A549 (cell line): Measurements from ENCODE around the gene IFNL3. TPM values are rescaled to one million over a fixed set of nuclear protein-coding genes. Genes with fewer than 3 reads are reported as not detected.

Source experiments
- ATAC-seq, 2 experiments: fragments of 200-7000 bp in 1 of 2; fragments of >200 bp in 1 of 2; cut with Nextera tagmentation in 1 of 2; cut with Tn5 transposase in 1 of 2; 3 replicates each; pipeline versions ENCODE4 v1.8.0 to v1.9.1; 2018 to 2020; ENCODE audit warnings: mild to moderate bottlenecking in 1 of 2, moderate library complexity in 1 of 2
- CTCF ChIA-PET: fragments of 300-600 bp; sonication (Branson Sonifier 250); formaldehyde crosslinking; extraction: SDS; loops from one replicate; lab custom pipeline; 2021; ENCODE audit warnings: antibody characterized with exemption, inconsistent platforms; lab: Yijun Ruan, JAX
- POLR2A ChIA-PET: fragments of 350-600 bp; formaldehyde crosslinking; extraction: SDS; loops from one replicate; lab custom pipeline; 2021; ENCODE audit warnings: antibody characterized with exemption, inconsistent platforms; lab: Yijun Ruan, JAX
- DNase-seq, 2 experiments: peaks; one replicate each; pipeline versions ENCODE4 v3.0.0 to v3.0.0-alpha.2; 2011 to 2016; ENCODE audit warnings: low read depth in 1 of 2, low spot score in 1 of 2
- FAIRE-seq: peaks from 2 replicates; lab custom pipeline; 2011; peaks lifted over from hg19 to GRCh38; lab: Jason Lieb, UNC
- H3K27ac ChIP-seq, 2 experiments: fragments of >200 bp; sonication (Bioruptor Twin); formaldehyde crosslinking; 3 replicates each; pipeline ENCODE4 v1.5.1; 2016 to 2017
- H3K4me1 ChIP-seq: fragments of >200 bp; sonication (Bioruptor Twin); formaldehyde crosslinking; 3 replicates; pipeline ENCODE4 v1.6.1; 2016
- H3K4me2 ChIP-seq: fragments of >200 bp; sonication (Bioruptor Twin); formaldehyde crosslinking; 3 replicates; pipeline ENCODE4 v1.6.1; 2016
- H3K4me3 ChIP-seq: fragments of >200 bp; sonication (Bioruptor Twin); formaldehyde crosslinking; 3 replicates; pipeline ENCODE4 v1.5.1; 2016
- H3K9me3 ChIP-seq: fragments of >200 bp; sonication (Bioruptor Twin); formaldehyde crosslinking; 3 replicates; pipeline ENCODE4 v1.6.1; 2016
- BCL3 ChIP-seq: fragments of >200 bp; sonication (Bioruptor Twin); formaldehyde crosslinking; IDR thresholded peaks from 3 replicates; pipeline ENCODE4 v1.6.1; 2016
- CBX8 ChIP-seq: fragments of 200-600 bp; sonication (generic); IDR thresholded peaks from 2 replicates; pipeline ENCODE4 v1.6.1; 2016
- CEBPB ChIP-seq, 2 experiments: fragments of >200 bp in 1 of 2; sonication (Bioruptor Twin) in 1 of 2; formaldehyde crosslinking in 1 of 2; IDR thresholded peaks; 2 replicates each; pipeline ENCODE4 v1.6.1; 2012 to 2016
- CHD4 ChIP-seq: fragments of 200-600 bp; sonication (generic); IDR thresholded peaks from 2 replicates; pipeline ENCODE4 v1.6.1; 2016; ENCODE audit warnings: antibody characterized with exemption, mild to moderate bottlenecking, borderline replicate concordance
- CTCF ChIP-seq: fragments of >200 bp; sonication (Bioruptor Twin); formaldehyde crosslinking; IDR thresholded peaks from 3 replicates; pipeline ENCODE4 v1.5.1; 2016
- ESRRA ChIP-seq: fragments of 150-350 bp; IDR thresholded peaks from 2 replicates; pipeline ENCODE4 v1.6.1; 2014; ENCODE audit warnings: mild to moderate bottlenecking, low read length, borderline replicate concordance
- FOSB ChIP-seq: fragments of 250-450 bp; sonication (Bioruptor Pico); IDR thresholded peaks from 2 replicates; pipeline ENCODE4 v1.5.0; 2020; ENCODE audit warnings: mild to moderate bottlenecking, moderate library complexity
- FOXS1 ChIP-seq: fragments of 250-450 bp; sonication (Bioruptor Pico); IDR thresholded peaks from 2 replicates; pipeline ENCODE4 v1.5.0; 2020; ENCODE audit warnings: mild to moderate bottlenecking, moderate library complexity
- HEYL ChIP-seq: fragments of 250-450 bp; sonication (Bioruptor Pico); IDR thresholded peaks from 2 replicates; pipeline ENCODE4 v1.8.0; 2021; ENCODE audit warnings: mild to moderate bottlenecking, moderate library complexity
- HOXB13 ChIP-seq: fragments of 250-450 bp; sonication (Bioruptor Pico); IDR thresholded peaks from 2 replicates; pipeline ENCODE4 v1.5.0; 2020; ENCODE audit warnings: low read depth, mild to moderate bottlenecking, moderate library complexity
- HOXB5 ChIP-seq: fragments of 250-450 bp; sonication (Bioruptor Pico); IDR thresholded peaks from 2 replicates; pipeline ENCODE4 v1.5.0; 2020; ENCODE audit warnings: mild to moderate bottlenecking, moderate library complexity
- JUN ChIP-seq, 2 experiments: fragments of >200 bp; sonication (Bioruptor Twin); formaldehyde crosslinking; IDR thresholded peaks; 2 replicates in 1 of 2; 3 replicates in 1 of 2; pipeline ENCODE4 v1.6.1; 2016 to 2017
- KDM1A ChIP-seq: fragments of 200-600 bp; sonication (generic); IDR thresholded peaks from 2 replicates; pipeline ENCODE4 v1.6.1; 2016; ENCODE audit warnings: low read depth, mild to moderate bottlenecking
- MAFK ChIP-seq: fragments of 450-650 bp; IDR thresholded peaks from 2 replicates; pipeline ENCODE4 v1.6.1; 2014; ENCODE audit not compliant: partially characterized antibody
- NFE2L2 ChIP-seq: fragments of 150-350 bp; conservative IDR thresholded peaks from 2 replicates; pipeline ENCODE4 v1.6.1; 2014; ENCODE audit warnings: low read length
- NR3C1 ChIP-seq: fragments of >200 bp; sonication (Bioruptor Twin); formaldehyde crosslinking; IDR thresholded peaks from 3 replicates; pipeline ENCODE4 v1.6.1; 2017
- POLR2A ChIP-seq: IDR thresholded peaks from 2 replicates; pipeline ENCODE4 v1.6.1; 2012; ENCODE audit warnings: mild to moderate bottlenecking, low read length
- RARB ChIP-seq: fragments of 250-450 bp; sonication (Bioruptor Pico); IDR thresholded peaks from 2 replicates; pipeline ENCODE4 v1.8.0; 2021; ENCODE audit warnings: mild to moderate bottlenecking, moderate library complexity
- RNF2 ChIP-seq: fragments of 200-600 bp; sonication (generic); IDR thresholded peaks from 2 replicates; pipeline ENCODE4 v1.6.1; 2016; ENCODE audit warnings: low read depth, mild to moderate bottlenecking, antibody characterized with exemption, moderate library complexity, borderline replicate concordance
- ZC3H11A ChIP-seq: fragments of 450-650 bp; IDR thresholded peaks from 2 replicates; pipeline ENCODE4 v1.6.1; 2014; ENCODE audit warnings: antibody characterized with exemption, mild to moderate bottlenecking
- ZSCAN20 ChIP-seq: fragments of 250-450 bp; sonication (Bioruptor Pico); IDR thresholded peaks from 2 replicates; pipeline ENCODE4 v1.8.0; 2022; ENCODE audit warnings: mild to moderate bottlenecking, moderate library complexity
- WGBS: methylation state at CpG from one replicate; pipeline ENCODE4 v1.1.6; 2017; ENCODE audit errors: missing lambda C conversion rate; 5-methylcytosine and 5-hydroxymethylcytosine counted together
- polyA plus RNA-seq, 4 experiments: library from polyadenylated mRNA; depleted of rRNA in 3 of 4; stranded (reverse); fragments of >200 nt; fragmentation: RNase III in 1 of 4; extraction: RNeasy Plus Mini Kit Qiagen cat#74134 plus additional on column Dnase treatment in 1 of 4; gene quantifications; 2 replicates in 3 of 4; 3 replicates in 1 of 4; pipeline ENCODE4 v1.2.3, GENCODE V29; 2011 to 2017
- TF ChIP-seq, protein P1 (sequence below): fragments of 250-450 bp; sonication (Bioruptor Pico); IDR thresholded peaks from 2 replicates; pipeline ENCODE4 v1.5.0; 2021; ENCODE audit warnings: mild to moderate bottlenecking, moderate library complexity, borderline replicate concordance
- TF ChIP-seq, protein P2 (sequence below): fragments of 150-350 bp; IDR thresholded peaks from 2 replicates; pipeline ENCODE4 v1.6.1; 2014; ENCODE audit warnings: low read depth, mild to moderate bottlenecking, low read length
- TF ChIP-seq, protein P3 (sequence below): IDR thresholded peaks from 2 replicates; pipeline ENCODE4 v1.6.1; 2012; ENCODE audit warnings: low read depth, borderline replicate concordance
- TF ChIP-seq, protein P4 (sequence below): IDR thresholded peaks from 2 replicates; pipeline ENCODE4 v1.6.1; 2012

Gene IFNL3
- polyA plus RNA-seq, 2 of the 4 experiments (the other 2 are of a cell fraction): not detected

DNA sequence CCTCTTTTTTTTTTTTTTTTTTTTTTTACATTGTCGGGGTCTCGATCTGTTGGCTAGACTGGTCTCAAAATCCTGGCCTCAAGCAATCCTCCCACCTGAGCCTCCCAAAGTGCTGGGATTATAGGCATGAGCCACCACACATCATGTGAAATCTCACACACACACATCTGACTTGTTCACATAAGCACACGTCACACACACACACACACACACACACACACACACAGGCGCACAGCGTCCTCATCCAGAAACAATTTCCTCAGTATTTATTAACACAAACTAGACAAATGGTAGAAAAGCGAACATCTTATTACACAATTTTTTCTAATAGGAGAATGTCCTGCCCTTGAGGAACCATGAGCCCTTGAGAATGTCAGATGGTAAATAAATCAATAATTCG, 35.6 kb downstream of the IFNL3 start:
- DNase-seq: no peak
- H3K4me3 ChIP-seq: no peak overlapping the region
- ATAC-seq: no peak
- 74% methylated on average over 7 of the region's 7 CpGs for WGBS
- TF ChIP-seq, protein P1, sequence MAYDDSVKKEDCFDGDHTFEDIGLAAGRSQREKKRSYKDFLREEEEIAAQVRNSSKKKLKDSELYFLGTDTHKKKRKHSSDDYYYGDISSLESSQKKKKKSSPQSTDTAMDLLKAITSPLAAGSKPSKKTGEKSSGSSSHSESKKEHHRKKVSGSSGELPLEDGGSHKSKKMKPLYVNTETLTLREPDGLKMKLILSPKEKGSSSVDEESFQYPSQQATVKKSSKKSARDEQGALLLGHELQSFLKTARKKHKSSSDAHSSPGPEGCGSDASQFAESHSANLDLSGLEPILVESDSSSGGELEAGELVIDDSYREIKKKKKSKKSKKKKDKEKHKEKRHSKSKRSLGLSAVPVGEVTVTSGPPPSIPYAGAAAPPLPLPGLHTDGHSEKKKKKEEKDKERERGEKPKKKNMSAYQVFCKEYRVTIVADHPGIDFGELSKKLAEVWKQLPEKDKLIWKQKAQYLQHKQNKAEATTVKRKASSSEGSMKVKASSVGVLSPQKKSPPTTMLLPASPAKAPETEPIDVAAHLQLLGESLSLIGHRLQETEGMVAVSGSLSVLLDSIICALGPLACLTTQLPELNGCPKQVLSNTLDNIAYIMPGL: no peak
- no peak for TF ChIP-seq RARB (CRISPR knock-in tag)
- TF ChIP-seq FOXS1 (CRISPR knock-in tag): no peak
- no peak for TF ChIP-seq HEYL (CRISPR knock-in tag)
- no peak for TF ChIP-seq POLR2A
- TF ChIP-seq, protein P2, sequence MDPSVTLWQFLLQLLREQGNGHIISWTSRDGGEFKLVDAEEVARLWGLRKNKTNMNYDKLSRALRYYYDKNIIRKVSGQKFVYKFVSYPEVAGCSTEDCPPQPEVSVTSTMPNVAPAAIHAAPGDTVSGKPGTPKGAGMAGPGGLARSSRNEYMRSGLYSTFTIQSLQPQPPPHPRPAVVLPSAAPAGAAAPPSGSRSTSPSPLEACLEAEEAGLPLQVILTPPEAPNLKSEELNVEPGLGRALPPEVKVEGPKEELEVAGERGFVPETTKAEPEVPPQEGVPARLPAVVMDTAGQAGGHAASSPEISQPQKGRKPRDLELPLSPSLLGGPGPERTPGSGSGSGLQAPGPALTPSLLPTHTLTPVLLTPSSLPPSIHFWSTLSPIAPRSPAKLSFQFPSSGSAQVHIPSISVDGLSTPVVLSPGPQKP: no peak
- TF ChIP-seq ZSCAN20 (CRISPR knock-in tag): no peak
- TF ChIP-seq CHD4: no peak
- no peak for TF ChIP-seq ESRRA
- no peak for TF ChIP-seq NFE2L2
- TF ChIP-seq HOXB5 (CRISPR knock-in tag): no peak
- no peak for TF ChIP-seq CTCF
- no peak for TF ChIP-seq FOSB (CRISPR knock-in tag)
- TF ChIP-seq CEBPB (IDR thresholded peaks at IDR 0.05): no peak
- TF ChIP-seq, all 56 proteins: peak for 0
- no peak overlapping the region for H3K27ac ChIP-seq
- POLR2A ChIA-PET: no interaction called here
- H3K4me1 ChIP-seq: peaks cover 6% of the 10 kb centered on the region; the same call in 1 of the 3 replicates
- no peaks in the 10 kb centered on the region for H3K9me3 ChIP-seq
- CTCF ChIA-PET: no interaction called here
- H3K4me2 ChIP-seq: no peak overlapping the region
- FAIRE-seq: peak; percentile 99

- POLR2A ChIA-PET: no interaction called here
- FAIRE-seq (no peak), ATAC-seq (no peak; a peak in 1 of 6 replicates), DNase-seq (no peak)
- H3K9me3 ChIP-seq: no peaks in the 10 kb centered on the region
- 76% methylated on average over 9 of the region's 9 CpGs for WGBS
- CTCF ChIA-PET: interaction anchor here (0.6 to 7.0 kb wide), 5 partner anchors 9 to 119 kb away, joined by 3 to 44 read pairs (median 5); no protein-coding TSS in a partner anchor
- no peak for TF ChIP-seq BCL3
- no peak for TF ChIP-seq MAFK
- TF ChIP-seq, protein P3, sequence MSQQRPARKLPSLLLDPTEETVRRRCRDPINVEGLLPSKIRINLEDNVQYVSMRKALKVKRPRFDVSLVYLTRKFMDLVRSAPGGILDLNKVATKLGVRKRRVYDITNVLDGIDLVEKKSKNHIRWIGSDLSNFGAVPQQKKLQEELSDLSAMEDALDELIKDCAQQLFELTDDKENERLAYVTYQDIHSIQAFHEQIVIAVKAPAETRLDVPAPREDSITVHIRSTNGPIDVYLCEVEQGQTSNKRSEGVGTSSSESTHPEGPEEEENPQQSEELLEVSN: no peak
- no peak for TF ChIP-seq RNF2
- TF ChIP-seq JUN (IDR thresholded peaks at IDR 0.05): no peak
- no peak for TF ChIP-seq ZC3H11A
- TF ChIP-seq CBX8: no peak
- no peak for TF ChIP-seq HOXB5 (CRISPR knock-in tag)
- TF ChIP-seq, protein P2: no peak
- no peak for TF ChIP-seq NR3C1
- no peak for TF ChIP-seq HEYL (CRISPR knock-in tag)
- no peak for TF ChIP-seq CHD4
- no peak for TF ChIP-seq HOXB13
- TF ChIP-seq KDM1A: no peak
- no peak for TF ChIP-seq FOSB (CRISPR knock-in tag)
- TF ChIP-seq, protein P4, sequence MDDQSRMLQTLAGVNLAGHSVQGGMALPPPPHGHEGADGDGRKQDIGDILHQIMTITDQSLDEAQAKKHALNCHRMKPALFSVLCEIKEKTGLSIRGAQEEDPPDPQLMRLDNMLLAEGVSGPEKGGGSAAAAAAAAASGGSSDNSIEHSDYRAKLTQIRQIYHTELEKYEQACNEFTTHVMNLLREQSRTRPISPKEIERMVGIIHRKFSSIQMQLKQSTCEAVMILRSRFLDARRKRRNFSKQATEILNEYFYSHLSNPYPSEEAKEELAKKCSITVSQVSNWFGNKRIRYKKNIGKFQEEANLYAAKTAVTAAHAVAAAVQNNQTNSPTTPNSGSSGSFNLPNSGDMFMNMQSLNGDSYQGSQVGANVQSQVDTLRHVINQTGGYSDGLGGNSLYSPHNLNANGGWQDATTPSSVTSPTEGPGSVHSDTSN: no peak
- H3K4me3 ChIP-seq: no peak overlapping the region
- no peak overlapping the region for H3K27ac ChIP-seq
- H3K4me2 ChIP-seq: no peak overlapping the region
- H3K4me1 ChIP-seq: peaks cover 6% of the 10 kb centered on the region; the same call in 1 of the 3 replicates
These were observed 36.5 kb downstream of the IFNL3 start for GRCh38 chr19:39208175-39208795.
